Measurements from ENCODE around the gene PREB.
A peak's percentile ranks its signal among the peaks of the same experiment; 100 is the strongest.
"Not testable (repeated sequence)": the region's sequence is repeated elsewhere in the genome, so short reads cannot be mapped to it uniquely, and the experiment has no call there.

The PREB gene, protein sequence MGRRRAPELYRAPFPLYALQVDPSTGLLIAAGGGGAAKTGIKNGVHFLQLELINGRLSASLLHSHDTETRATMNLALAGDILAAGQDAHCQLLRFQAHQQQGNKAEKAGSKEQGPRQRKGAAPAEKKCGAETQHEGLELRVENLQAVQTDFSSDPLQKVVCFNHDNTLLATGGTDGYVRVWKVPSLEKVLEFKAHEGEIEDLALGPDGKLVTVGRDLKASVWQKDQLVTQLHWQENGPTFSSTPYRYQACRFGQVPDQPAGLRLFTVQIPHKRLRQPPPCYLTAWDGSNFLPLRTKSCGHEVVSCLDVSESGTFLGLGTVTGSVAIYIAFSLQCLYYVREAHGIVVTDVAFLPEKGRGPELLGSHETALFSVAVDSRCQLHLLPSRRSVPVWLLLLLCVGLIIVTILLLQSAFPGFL

DNA sequence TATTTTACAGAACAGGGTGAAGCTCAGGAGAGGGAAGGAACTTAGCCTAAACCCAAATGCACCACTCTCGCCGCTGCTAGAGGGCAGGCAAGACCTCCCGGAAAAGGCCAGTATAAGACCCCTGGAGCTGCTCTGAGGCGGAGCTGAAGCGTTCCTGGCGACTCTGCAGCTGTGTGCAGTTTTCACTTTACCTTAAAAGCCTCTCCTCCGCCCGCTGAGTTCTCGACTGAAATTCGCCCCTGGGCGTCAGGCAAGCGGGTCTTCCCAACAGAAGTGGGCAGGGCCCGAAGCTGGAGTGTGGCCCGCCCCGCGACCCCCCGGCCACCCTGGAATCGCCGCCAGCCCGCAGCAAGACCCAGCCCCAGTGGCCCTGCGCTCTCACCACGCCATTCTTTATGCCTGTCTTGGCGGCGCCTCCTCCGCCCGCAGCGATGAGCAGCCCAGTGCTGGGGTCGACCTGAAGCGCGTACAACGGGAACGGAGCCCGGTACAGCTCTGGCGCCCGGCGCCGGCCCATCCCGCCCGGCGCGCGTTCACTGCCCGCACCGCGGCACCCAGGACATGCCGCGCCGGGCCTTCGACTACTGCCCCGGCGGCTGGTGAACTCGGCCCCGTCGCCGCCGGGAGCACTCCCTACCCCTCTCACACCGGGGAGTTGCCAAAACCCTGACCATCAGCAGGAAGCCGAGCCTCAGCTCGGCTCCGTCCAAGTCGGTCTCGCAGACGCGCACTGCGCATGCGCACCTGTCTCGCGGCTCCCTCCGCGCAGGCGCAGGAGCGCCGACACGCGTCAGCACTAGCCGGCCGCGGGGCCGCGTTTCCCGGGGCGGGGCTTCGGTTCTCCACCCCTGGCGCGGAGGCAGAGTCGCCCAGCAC is at the start of gene PREB:
TSS of gene PREB (minus strand) at position 732 of the 876 bp plus-strand sequence. CDS start at position 517, 215 bp downstream.
- DNase-seq, result peak; percentile 89

DNA sequence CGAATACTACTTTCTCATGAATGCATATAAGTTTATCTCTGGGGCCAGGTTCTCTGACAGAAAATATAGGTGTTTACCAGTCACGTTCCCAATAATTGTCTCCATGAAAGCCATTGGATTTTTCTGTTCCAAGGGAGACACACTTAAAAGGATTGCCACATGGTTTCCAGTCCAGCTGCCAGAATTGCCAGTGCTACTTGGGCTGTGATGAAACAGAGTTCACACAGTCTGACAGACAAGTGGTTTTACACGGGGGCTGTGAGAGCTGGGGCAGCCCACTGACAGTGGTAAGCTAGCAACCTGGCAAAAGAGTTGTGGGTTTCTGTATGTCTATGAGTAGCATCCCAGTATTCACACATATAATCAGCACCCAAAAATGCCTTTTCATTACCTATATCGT is 49.7 kb upstream of the PREB start:
- no peak for DNase-seq

DNA sequence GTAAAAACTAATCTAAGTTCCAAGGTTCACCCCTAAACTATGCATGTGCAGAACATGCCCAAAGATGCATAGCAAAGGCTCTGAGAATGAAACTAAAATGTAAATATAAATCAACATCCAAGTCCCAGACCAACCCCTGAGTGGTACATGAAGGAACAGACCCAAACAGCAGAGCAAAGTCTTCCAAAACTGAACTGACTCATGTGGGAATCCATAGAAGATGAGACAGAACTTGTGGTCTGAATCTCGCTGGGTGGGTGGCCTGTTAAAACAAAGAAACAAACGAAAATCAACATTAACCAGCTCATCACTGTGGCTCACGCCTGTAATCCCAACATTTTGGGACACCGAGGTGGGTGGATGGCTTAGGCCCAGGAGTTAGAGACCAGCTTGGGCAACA is 47.9 kb upstream of the PREB start:
- DNase-seq, result no peak

DNA sequence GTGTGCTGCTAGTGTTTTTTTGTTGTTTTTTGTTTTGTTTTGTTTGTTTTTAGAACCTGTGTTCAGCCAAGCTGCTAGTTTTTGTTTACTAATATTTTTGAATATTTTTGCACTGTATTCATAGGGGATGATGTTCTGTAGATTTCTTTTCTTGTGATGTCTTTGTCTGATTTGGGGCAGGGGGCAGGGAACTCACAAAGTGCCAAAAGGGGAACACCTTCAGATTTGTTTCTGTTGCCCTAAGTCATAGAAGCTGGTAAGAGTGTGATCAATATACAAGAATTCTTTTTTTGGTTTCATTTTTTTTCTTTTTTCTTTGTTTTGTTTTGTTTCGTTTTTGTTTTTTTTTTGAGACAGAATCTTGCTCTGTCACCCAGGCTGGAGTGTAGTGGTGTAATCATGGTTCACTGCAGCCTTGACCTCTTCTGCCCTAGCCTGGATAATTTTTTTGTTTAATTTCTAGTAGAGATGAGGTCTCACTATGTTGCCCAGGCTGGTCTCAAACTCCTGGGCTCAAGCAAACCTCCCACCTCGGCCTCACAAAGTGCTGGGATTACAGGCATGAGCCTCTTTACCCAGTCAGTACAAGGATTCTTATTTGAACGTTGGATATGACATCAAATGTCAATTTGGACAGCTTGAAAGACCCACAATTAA is 45.0 kb upstream of the PREB start:
- DNase-seq, result no peak

- DNase-seq, result no peak
Measured at GRCh38 chr2:27178469-27178868, 44.0 kb upstream of the PREB start.

DNA sequence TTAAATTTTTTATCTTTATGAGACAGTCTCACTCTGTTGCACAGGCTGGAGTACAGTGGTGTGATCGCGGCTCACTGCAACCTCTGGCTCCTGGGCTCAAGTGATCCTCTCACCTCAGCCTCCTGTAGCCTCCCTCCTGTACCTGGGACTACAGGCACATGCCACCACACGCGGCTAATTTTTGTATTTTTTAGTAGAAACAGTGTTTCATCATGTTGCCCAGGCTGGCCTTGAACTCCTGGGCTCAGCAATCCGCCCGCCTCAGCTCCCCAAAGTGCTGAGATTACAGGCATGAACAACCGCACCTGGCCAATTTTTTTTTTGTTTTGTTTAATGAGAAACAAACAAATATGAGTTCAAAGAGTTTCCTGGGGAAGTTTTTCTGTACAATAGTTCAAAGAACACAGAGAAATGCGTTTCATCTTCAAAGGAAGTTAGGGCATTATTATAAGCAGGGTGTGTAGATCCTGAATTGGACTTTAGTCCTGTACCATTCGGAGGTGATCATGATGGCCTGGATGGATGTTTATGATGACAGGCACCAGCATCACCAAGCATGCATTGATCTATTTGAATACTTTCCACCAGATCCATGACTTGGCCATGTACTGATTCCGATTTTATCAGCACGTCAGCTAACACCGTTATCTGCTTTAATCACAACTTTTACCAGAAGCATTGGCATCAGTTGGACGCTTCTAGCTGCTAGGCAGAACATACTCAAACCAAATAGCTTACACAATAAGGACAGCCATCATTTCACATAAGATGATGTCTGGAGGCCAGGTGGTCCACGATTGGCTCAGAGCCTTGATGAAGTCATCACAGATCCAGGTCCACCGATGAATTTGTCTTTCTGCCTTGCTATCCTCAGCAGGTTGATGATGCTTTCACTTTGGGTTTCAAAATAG is 43.3 kb upstream of the PREB start:
- DNase-seq, result no peak

- DNase-seq, result not testable (repeated sequence)
Measured at GRCh38 chr2:27175781-27176180, 41.3 kb upstream of the PREB start.

DNA sequence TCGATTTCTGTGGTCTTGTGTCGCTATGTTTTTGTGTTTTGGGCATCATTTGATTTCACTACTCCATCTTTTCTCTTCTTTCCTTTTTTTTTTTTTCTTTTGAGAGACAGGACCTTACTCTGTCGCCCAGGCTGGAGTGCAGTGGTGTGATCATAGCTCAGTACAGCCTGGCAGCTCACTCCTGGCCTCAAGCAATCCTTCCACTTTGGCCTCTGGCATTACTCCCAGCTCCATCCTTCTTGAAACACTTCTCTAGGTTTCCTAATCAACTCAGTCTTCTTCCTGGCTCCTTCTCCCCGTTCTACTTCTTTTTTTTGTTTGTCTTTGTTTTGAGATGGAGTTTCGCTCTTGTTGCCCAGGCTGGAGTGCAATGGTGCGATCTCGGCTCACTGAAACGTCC is 40.9 kb upstream of the PREB start:
- DNase-seq, result no peak

GRCh38 chr2:27174638-27175037 is 40.2 kb upstream of the PREB start:
- no peak for DNase-seq

DNA sequence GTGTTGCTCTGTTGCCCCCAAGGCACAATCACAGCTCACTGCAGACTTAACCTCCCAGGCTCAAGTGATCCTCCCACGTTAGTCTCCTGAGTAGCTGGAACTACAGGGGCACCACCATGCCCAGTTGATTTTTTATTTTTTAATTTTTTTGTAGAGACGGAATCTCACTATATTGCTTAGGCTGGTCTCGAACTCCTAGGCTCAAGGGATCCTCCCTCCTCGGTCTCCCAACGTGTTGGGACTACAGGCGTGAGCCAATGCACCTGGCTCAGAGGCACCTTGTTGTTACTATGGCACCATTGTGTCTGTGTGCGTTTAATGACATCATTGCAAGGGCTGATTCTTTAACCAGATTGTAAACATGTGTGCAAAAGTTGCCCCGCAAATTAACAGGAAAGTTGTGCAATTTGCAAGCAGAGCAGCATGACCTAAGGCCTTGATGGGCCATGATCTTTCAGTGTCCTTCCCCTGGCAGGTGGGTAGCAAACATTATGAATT is 37.0 kb upstream of the PREB start:
- DNase-seq, result no peak

DNA sequence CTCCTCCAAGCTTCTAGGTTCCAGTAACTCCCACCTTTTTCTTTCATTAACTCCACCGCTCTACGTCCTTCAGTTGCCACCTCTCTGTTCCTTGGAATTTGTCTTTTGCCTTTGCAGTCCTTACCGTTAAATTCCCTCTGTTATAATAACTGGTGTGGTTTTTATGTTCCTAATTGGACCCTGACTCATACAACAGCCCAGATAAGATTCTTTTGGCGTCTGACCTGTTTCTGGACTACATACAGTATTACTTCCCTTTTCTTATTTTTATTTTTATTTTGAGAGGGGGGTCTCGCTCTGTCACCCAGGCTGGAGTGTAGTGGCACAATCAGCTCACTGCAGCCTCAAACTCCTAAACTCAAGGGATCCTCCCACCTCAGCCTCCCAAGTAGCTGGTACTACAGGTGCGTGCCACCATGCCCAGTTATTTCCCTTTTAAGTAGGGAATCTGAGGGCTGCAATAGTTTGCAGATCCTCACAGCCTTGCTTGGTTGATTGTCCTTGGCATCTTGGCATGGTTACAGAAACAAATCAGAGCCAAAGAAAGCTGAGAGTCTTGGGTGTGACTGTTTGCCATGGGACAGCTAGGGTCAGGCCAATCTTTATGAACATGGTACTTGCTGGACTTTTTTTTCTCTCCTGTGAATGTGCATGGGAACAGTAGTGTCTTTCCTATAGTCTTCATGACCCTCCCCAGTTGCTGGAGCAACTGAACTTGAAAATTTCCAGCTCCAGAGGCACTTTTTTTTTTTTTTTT is 36.3 kb upstream of the PREB start:
- no peak for DNase-seq

DNA sequence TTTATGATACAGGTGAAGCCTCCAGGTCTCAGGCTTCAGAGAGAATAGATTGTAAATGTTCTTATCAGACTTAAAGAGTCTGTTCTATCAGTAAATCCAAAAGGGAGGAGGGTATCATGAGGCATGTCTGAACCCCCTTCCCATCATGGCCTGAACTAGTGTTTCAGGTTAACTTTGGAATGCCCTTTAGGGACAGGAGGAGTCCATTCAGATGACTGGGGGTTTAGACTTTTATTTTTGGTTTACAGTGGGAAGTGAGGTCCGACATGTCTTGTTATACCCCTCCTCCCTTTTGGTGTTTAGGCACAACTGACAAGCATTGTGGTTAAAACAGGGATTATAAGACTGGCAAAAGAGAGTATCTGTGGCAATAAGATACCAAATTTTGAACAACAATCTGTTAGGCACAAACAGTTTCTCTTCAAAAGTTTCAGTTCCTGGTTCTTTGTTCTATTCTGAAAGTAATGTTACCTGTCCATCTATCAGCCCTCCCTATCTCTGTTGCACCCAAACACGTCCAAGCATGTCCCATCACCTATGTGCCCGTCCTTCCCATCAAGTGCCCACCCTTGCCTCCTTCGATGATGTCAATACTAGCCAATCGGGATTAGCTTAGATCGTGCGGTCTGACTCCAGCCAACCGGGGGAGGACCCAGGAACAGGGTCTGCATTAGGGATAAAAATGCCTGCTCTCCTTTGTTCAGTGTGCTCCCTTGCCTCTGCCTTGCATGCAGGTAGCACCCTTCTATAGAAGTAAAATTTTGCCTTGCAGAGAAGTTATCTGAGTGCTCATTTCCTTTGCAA is 30.7 kb upstream of the PREB start:
- DNase-seq, result no peak

GRCh38 chr2:27162151-27163121 is 28.0 kb upstream of the PREB start:
- no peak for DNase-seq

DNA sequence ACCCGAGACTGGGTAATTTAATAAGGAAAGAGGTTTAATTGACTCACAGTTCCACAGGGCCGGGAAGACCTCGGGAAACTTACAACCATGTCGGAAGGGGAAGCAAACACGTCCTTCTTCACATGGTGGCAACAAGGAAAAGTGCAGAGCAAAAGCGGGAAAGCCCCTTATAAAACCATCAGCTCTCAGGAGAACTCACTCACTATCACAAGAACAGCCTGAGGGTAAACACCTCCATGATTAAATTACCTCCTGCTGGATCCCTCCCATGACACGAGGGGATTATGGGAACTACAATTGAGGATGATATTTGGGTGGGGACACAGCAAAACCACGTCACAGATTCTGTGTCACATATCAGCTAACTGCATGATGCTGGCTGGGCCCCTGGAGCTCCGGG is 25.8 kb upstream of the PREB start:
- no peak for DNase-seq

GRCh38 chr2:27159271-27159670 is 24.8 kb upstream of the PREB start:
- DNase-seq, result no peak

- DNase-seq, result no peak
Measured at GRCh38 chr2:27158468-27158867, 24.0 kb upstream of the PREB start.

DNA sequence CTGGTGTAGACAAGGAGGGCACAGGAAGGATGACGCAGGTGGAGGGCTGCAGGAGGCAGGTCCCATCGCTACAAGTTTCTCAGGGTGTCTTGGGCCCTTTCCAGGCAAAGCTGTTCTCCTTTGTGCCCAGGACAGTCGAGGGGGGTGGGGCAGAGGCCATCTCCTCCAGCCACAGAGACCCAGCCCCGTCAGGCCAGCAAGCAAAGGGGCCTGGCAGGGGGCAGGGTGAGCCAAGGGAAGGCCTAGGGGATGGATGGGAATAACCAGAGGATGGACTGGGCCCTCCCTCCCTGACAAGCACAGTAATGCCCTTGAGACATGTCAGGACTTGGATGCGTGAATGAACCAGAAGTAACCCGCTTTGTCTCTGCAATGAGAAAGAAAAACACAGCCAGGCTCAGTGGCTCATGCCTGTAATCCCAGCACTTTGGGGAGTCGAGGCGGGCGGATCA is 20.7 kb upstream of the PREB start:
- no peak for DNase-seq

DNA sequence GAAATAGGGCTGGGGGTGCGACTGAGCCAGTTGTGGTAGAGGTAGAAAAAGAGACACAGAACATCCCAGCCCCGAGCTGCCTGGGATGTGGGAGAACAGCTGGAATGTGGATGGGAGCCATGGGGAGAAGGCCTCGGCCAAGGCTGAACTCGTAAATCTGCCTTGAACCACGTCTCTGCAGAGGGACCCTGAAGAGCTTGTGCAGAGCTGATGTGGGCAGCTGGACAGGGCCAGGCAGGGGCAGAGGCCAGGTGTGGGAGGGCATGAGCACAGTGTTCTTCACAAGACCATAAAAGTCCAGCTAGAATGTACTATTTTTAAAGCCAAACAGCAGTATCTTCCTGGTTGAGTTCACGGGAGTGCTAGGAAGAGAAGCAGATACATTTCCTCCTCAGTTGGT is 20.1 kb upstream of the PREB start:
- DNase-seq, result no peak

- no peak for DNase-seq
Measured at GRCh38 chr2:27152796-27153464, 18.5 kb upstream of the PREB start.

All from NCI-H1694 (cell line).